GM12878 (cell line): Measurements from ENCODE around the gene ZNF695. TPM values are rescaled to one million over a fixed set of nuclear protein-coding genes. Genes with fewer than 3 reads are reported as not detected.

ENCODE experiments used
- ATF3 ChIP-seq: IDR thresholded peaks from 2 replicates; pipeline ENCODE4 v1.6.1; 2011; ENCODE audit warnings: low read depth, mild to moderate bottlenecking, low read length, moderate library complexity, borderline replicate concordance; ENCODE audit errors: extremely low read depth
- BACH1 ChIP-seq: fragments of 450-650 bp; IDR thresholded peaks from 2 replicates; pipeline ENCODE4 v1.6.1; 2017; ENCODE audit warnings: mild to moderate bottlenecking, borderline replicate concordance
- CREB1 ChIP-seq: IDR thresholded peaks from 2 replicates; pipeline ENCODE4 v1.6.1; 2012; ENCODE audit warnings: low read depth, mild to moderate bottlenecking, inconsistent platforms
- CREM ChIP-seq: IDR thresholded peaks from 2 replicates; pipeline ENCODE4 v1.6.1; 2014; ENCODE audit warnings: antibody characterized with exemption, low read depth
- EED ChIP-seq: sonication (generic); IDR thresholded peaks from 2 replicates; pipeline ENCODE4 v1.6.1; 2016; ENCODE audit warnings: antibody characterized with exemption, low read depth
- EP300 ChIP-seq, 2 experiments: fragments of 150-350 bp in 1 of 2; IDR thresholded peaks; 2 replicates each; pipeline ENCODE4 v1.6.1; 2011 to 2012; ENCODE audit warnings: low read depth in 2 of 2, low read length in 2 of 2, borderline replicate concordance in 1 of 2, improper control_type of control experiment in 1 of 2, inconsistent platforms in 1 of 2; ENCODE audit not compliant: control insufficient read depth in 1 of 2
- FOXK2 ChIP-seq: fragments of 450-650 bp; IDR thresholded peaks from 2 replicates; pipeline ENCODE4 v1.6.1; 2017; ENCODE audit warnings: mild to moderate bottlenecking, moderate library complexity
- JUNB ChIP-seq: IDR thresholded peaks from 2 replicates; pipeline ENCODE4 v1.6.1; 2016; ENCODE audit warnings: antibody characterized with exemption, mild to moderate bottlenecking
- MEF2A ChIP-seq: IDR thresholded peaks from 2 replicates; pipeline ENCODE4 v1.6.1; 2011; ENCODE audit warnings: low read depth, mild to moderate bottlenecking, low read length, moderate library complexity; ENCODE audit not compliant: insufficient read depth
- NFXL1 ChIP-seq: fragments of 450-650 bp; IDR thresholded peaks from 2 replicates; pipeline ENCODE4 v1.6.1; 2017; ENCODE audit warnings: antibody characterized with exemption, mild to moderate bottlenecking, borderline replicate concordance
- NFYA ChIP-seq: IDR thresholded peaks from 2 replicates; pipeline ENCODE4 v1.6.1; 2011; ENCODE audit warnings: low read depth, mild to moderate bottlenecking, low read length, improper control_type of control experiment, borderline replicate concordance
- PML ChIP-seq: IDR thresholded peaks from 2 replicates; pipeline ENCODE4 v1.6.1; 2012; ENCODE audit warnings: low read length, inconsistent platforms
- POLR2AphosphoS5 ChIP-seq: IDR thresholded peaks from 2 replicates; pipeline ENCODE4 v1.6.1; 2011; ENCODE audit warnings: mild to moderate bottlenecking, low read length, inconsistent platforms
- RBBP5 ChIP-seq: fragments of 200-600 bp; sonication (generic); conservative IDR thresholded peaks from 2 replicates; pipeline ENCODE4 v1.6.1; 2016
- SREBF1 ChIP-seq: IDR thresholded peaks from 2 replicates; pipeline ENCODE4 v1.6.1; 2012; ENCODE audit warnings: mild to moderate bottlenecking, low read length
- SUZ12 ChIP-seq: fragments of 200-600 bp; sonication (generic); IDR thresholded peaks from one replicate; pipeline ENCODE4 v1.6.1; 2018; ENCODE audit warnings: antibody characterized with exemption, mild to moderate bottlenecking; ENCODE audit not compliant: unreplicated experiment
- USF1 ChIP-seq: IDR thresholded peaks from 2 replicates; pipeline ENCODE4 v1.6.1; 2011; ENCODE audit warnings: borderline replicate concordance, low read depth, mild to moderate bottlenecking, moderate library complexity, mixed read lengths, low read length; ENCODE audit not compliant: insufficient read depth; ENCODE audit errors: extremely low read length
- YBX1 ChIP-seq: fragments of 450-650 bp; IDR thresholded peaks from 2 replicates; pipeline ENCODE4 v1.6.1; 2016; ENCODE audit warnings: antibody characterized with exemption
- ZNF217 ChIP-seq: fragments of 450-650 bp; IDR thresholded peaks from 2 replicates; pipeline ENCODE4 v1.6.1; 2017; ENCODE audit warnings: antibody characterized with exemption, mild to moderate bottlenecking
- ZNF384 ChIP-seq: IDR thresholded peaks from 2 replicates; pipeline ENCODE4 v1.6.1; 2012; ENCODE audit warnings: low read depth, mild to moderate bottlenecking, low read length, improper control_type of control experiment, borderline replicate concordance
- polyA plus RNA-seq, 11 experiments: library from polyadenylated mRNA; depleted of rRNA in 4 of 11; unstranded in 6 of 11; stranded (reverse) in 5 of 11; fragments of >200 nt; fragmentation: Nextera tagmentation in 4 of 11; fragmentation: Illumina TruSeq in 1 of 11; extraction: Ambion mirVana in 4 of 11; extraction: Trizol in 1 of 11; gene quantifications; 1 replicate in 1 of 11; 2 replicates in 10 of 11; pipeline versions ENCODE4 v1.2.1 to v1.2.3, GENCODE V29; 2011 to 2016; ENCODE audit warnings: inconsistent platforms in 2 of 11, missing spikeins in 2 of 11, low read depth in 1 of 11
- total RNA-seq, 4 experiments: library from RNA; depleted of rRNA in 3 of 4; stranded (reverse); fragments of >200 nt in 3 of 4; fragmentation: Illumina TruSeq in 1 of 4; extraction: Trizol in 1 of 4; gene quantifications; 2 replicates each; pipeline versions ENCODE4 v1.2.1 to v1.2.3, GENCODE V29; 2013 to 2021
- TF ChIP-seq, protein P1 (sequence below): fragments of 450-650 bp; formaldehyde crosslinking; IDR thresholded peaks from 2 replicates; pipeline ENCODE4 v1.4.0; 2022; ENCODE audit warnings: mild to moderate bottlenecking, moderate library complexity
- TF ChIP-seq, protein P2 (sequence below): IDR thresholded peaks from 2 replicates; pipeline ENCODE4 v1.6.1; 2012; ENCODE audit warnings: mild to moderate bottlenecking, low read depth, low read length
- TF ChIP-seq, protein P3 (sequence below): IDR thresholded peaks from 2 replicates; pipeline ENCODE4 v1.6.1; 2012; ENCODE audit warnings: low read depth, low read length, improper control_type of control experiment

ZNF695 gene
- total and polyA plus RNA-seq, 10 of the 15 experiments (the other 5 are each of a cell fraction or from before 2014, with no cell fraction given): 0.04 to 1.8 (median 1.2) TPM

DNA sequence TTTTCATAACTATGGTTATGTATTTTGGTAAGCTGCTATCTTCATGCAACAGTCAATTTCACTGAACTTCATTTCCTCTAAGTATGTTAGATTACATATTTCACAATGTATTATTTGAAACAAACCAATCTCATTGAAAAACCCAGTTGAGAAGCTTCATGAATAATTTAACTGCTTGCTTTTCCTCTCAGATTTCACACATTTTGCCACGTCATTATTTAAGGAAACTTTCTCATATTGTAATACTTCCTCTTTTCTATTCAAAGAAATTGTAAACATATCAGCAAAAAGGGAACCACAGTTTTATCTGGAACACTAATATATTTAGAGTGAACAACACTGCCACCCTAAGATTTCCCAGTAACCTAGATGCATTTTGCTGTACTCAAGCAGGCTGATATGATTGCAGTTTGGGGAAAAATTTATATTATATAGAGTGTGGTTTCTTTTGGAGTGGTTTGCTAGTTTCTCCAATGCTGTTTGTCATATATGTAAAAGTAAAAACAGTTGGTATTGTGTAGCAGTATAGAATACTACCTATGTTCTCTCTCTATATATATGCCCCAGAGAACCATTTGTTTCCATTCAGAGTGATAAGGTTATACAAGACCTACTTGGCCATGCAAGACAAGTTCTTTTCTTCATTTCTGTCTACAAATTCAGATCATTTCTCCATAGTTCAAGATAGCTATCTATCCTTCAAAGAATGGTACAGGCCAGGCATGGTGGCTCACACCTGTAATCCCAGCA is 47.7 kb downstream of the ZNF695 start (continued):
- TF ChIP-seq, protein P1, sequence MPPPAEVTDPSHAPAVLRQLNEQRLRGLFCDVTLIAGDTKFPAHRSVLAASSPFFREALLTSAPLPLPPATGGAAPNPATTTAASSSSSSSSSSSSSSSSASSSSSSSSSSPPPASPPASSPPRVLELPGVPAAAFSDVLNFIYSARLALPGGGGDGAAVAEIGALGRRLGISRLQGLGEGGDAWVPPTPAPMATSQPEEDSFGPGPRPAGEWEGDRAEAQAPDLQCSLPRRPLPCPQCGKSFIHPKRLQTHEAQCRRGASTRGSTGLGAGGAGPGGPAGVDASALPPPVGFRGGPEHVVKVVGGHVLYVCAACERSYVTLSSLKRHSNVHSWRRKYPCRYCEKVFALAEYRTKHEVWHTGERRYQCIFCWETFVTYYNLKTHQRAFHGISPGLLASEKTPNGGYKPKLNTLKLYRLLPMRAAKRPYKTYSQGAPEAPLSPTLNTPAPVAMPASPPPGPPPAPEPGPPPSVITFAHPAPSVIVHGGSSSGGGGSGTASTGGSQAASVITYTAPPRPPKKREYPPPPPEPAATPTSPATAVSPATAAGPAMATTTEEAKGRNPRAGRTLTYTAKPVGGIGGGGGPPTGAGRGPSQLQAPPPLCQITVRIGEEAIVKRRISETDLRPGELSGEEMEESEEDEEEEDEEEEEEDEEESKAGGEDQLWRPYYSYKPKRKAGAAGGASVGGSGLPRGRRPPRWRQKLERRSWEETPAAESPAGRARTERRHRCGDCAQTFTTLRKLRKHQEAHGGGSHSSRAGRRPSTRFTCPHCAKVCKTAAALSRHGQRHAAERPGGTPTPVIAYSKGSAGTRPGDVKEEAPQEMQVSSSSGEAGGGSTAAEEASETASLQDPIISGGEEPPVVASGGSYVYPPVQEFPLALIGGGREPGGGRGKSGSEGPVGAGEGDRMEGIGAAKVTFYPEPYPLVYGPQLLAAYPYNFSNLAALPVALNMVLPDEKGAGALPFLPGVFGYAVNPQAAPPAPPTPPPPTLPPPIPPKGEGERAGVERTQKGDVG (CRISPR knock-in tag): no peak
- no peak for TF ChIP-seq USF1
- TF ChIP-seq RBBP5: no peak
- TF ChIP-seq EED: no peak
- TF ChIP-seq, protein P2, sequence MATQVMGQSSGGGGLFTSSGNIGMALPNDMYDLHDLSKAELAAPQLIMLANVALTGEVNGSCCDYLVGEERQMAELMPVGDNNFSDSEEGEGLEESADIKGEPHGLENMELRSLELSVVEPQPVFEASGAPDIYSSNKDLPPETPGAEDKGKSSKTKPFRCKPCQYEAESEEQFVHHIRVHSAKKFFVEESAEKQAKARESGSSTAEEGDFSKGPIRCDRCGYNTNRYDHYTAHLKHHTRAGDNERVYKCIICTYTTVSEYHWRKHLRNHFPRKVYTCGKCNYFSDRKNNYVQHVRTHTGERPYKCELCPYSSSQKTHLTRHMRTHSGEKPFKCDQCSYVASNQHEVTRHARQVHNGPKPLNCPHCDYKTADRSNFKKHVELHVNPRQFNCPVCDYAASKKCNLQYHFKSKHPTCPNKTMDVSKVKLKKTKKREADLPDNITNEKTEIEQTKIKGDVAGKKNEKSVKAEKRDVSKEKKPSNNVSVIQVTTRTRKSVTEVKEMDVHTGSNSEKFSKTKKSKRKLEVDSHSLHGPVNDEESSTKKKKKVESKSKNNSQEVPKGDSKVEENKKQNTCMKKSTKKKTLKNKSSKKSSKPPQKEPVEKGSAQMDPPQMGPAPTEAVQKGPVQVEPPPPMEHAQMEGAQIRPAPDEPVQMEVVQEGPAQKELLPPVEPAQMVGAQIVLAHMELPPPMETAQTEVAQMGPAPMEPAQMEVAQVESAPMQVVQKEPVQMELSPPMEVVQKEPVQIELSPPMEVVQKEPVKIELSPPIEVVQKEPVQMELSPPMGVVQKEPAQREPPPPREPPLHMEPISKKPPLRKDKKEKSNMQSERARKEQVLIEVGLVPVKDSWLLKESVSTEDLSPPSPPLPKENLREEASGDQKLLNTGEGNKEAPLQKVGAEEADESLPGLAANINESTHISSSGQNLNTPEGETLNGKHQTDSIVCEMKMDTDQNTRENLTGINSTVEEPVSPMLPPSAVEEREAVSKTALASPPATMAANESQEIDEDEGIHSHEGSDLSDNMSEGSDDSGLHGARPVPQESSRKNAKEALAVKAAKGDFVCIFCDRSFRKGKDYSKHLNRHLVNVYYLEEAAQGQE: no peak
- TF ChIP-seq CREM: 0 out of 2 replicates have a peak, but pooled peaks have one; percentile 18
- TF ChIP-seq YBX1: no peak
- TF ChIP-seq, protein P3, sequence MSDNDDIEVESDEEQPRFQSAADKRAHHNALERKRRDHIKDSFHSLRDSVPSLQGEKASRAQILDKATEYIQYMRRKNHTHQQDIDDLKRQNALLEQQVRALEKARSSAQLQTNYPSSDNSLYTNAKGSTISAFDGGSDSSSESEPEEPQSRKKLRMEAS: no peak
- TF ChIP-seq POLR2AphosphoS5: no peak
- TF ChIP-seq NFYA: no peak
- no peak for TF ChIP-seq FOXK2
- no peak for TF ChIP-seq PML
- no peak for TF ChIP-seq ATF3
- TF ChIP-seq EP300 (IDR thresholded peaks at IDR 0.05; ENCODE audit: borderline replicate concordance in 1 of 2, control insufficient read depth in 1 of 2, low read depth in 2 of 2, low read length in 2 of 2): 0 out of 4 replicates have a peak, but pooled peaks of 1 of the 2 experiments have one; percentile 16
- no peak for TF ChIP-seq SREBF1
- TF ChIP-seq ZNF217: no peak
- TF ChIP-seq ZNF384: no peak
- no peak for TF ChIP-seq SUZ12
- TF ChIP-seq BACH1: no peak
- no peak for TF ChIP-seq NFXL1
- TF ChIP-seq JUNB: peak; percentile 23; the same call in 1 of the 2 replicates
- TF ChIP-seq MEF2A: 0 out of 2 replicates have a peak, but pooled peaks have one; percentile 20
- TF ChIP-seq CREB1: peak; percentile 43; the same call in 1 of the 2 replicates
